ENCODE results near the gene KDM4B. TPM values are rescaled to one million over a fixed set of nuclear protein-coding genes. Genes with fewer than 3 reads are reported as not detected.
"Not testable (repeated sequence)": the region's sequence is repeated elsewhere in the genome, so short reads cannot be mapped to it uniquely, and the experiment has no call there.

Gene KDM4B
- total and polyA plus RNA-seq, 10 of the 15 experiments (the other 5 are each of a cell fraction or from before 2014, with no cell fraction given), result 0.47 to 49.6 (median 16.2) TPM

DNA sequence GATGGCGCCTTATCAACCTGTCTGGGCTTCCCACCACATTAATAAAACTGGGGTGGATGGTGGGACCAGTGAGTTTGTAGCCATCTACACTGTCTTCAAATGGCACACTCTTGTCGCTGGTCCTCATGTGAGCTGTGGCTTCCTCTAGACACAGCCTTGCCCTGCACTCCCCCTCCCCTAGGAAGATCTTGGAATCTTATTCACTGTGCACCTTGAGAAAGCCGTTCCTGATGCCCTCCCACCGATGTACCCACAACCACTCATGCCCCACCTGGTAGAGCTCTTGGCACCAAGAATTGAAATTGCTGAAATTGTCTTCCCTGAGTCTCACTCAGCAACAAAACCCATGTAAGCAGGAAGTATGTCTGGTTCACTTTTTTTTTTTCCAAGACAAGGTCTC is 225.7 kb downstream of the KDM4B start:
- BruUV-seq (replicated peaks), result no TSS peak
- H4K20me1 ChIP-seq (ENCODE audit: control insufficient read depth, insufficient read depth), result no peaks in the 10 kb centered on the region
- no peak for TF ChIP-seq ZNF592 (IDR thresholded peaks at IDR 0.05)
- no peak for TF ChIP-seq ZNF384 (IDR thresholded peaks at IDR 0.05; ENCODE audit: borderline replicate concordance, low read depth, low read length)
- TF ChIP-seq, protein P1, sequence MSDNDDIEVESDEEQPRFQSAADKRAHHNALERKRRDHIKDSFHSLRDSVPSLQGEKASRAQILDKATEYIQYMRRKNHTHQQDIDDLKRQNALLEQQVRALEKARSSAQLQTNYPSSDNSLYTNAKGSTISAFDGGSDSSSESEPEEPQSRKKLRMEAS (IDR thresholded peaks at IDR 0.05; ENCODE audit: low read depth, low read length), result no peak
- no peak for TF ChIP-seq HDGF (IDR thresholded peaks at IDR 0.05)
- TF ChIP-seq TBL1XR1 (IDR thresholded peaks at IDR 0.05; ENCODE audit: low read depth, low read length), result no peak
- no peak for TF ChIP-seq FOXM1 (IDR thresholded peaks at IDR 0.05; ENCODE audit: low read depth, low read length)
- FAIRE-seq (no peak), ATAC-seq (no peak), DNase-seq (ENCODE audit: low read depth, low spot score) (no peak)
- no peaks in the 10 kb centered on the region for H3K27me3 ChIP-seq (replicated peaks in 1 of 2; ENCODE audit: control insufficient read depth in 2 of 2, insufficient read depth in 2 of 2, low read length in 1 of 2)
- H3K9me3 ChIP-seq (replicated peaks; ENCODE audit: control insufficient read depth, insufficient read depth, low read length), result no peaks in the 10 kb centered on the region
- no peak overlapping the region for H3K9ac ChIP-seq (ENCODE audit: control insufficient read depth, insufficient read depth, low read length)
- H3K36me3 ChIP-seq (ENCODE audit: control insufficient read depth in 2 of 2, insufficient read depth in 2 of 2, low read length in 1 of 2), result no peaks in the 10 kb centered on the region
- H3K4me3 ChIP-seq, result no peak overlapping the region
- H3K27ac ChIP-seq (ENCODE audit: control insufficient read depth, insufficient read depth), result no peak overlapping the region
- ChIA-PET CTCF (interaction anchor here (0.6 kb wide), 1 partner anchor 283 kb away, joined by 3 read pairs; no protein-coding TSS in a partner anchor), SMC1A (ENCODE audit: uncharacterized antibody, unreplicated experiment) (no interaction called here), POLR2A (interaction anchor here (0.6 kb wide), 2 partner anchors 25 to 352 kb away, joined by 3 to 10 read pairs; no protein-coding TSS in a partner anchor), RAD21 (ENCODE audit: unreplicated experiment) (interaction anchor here (0.6 kb wide), 1 partner anchor 76 kb away, joined by 4 read pairs; no protein-coding TSS in a partner anchor)
- H3K4me2 ChIP-seq (ENCODE audit: control insufficient read depth, insufficient read depth), result no peak overlapping the region
- 37% methylated on average over 4 of the region's 4 CpGs for WGBS (ENCODE audit: insufficient coverage, insufficient replicate concordance, low lambda C conversion rate, missing lambda C conversion rate)
- H2AFZ ChIP-seq (ENCODE audit: control insufficient read depth, low read depth, low read length), result no peak overlapping the region
- no peaks in the 10 kb centered on the region for H3K79me2 ChIP-seq (ENCODE audit: control insufficient read depth, insufficient read depth, low read length)
- H3K4me1 ChIP-seq (ENCODE audit: control insufficient read depth, insufficient read depth, low read length), result no peaks in the 10 kb centered on the region
- in situ Hi-C loops (cut with MboI) (no loop called here), intact Hi-C loops (cut with micrococcal nuclease; ENCODE audit: unreplicated experiment) (no loop called here)

GRCh38 chr19:5195587-5195986 is 226.7 kb downstream of the KDM4B start:
- H3K9me3 ChIP-seq (replicated peaks; ENCODE audit: control insufficient read depth, insufficient read depth, low read length); in situ Hi-C loops (cut with MboI); POLR2A ChIA-PET; H3K4me3 ChIP-seq; H3K4me2 ChIP-seq (ENCODE audit: control insufficient read depth, insufficient read depth); BruUV-seq (replicated peaks); DNase-seq (ENCODE audit: low read depth, low spot score); H3K27ac ChIP-seq (ENCODE audit: control insufficient read depth, insufficient read depth); H4K20me1 ChIP-seq (ENCODE audit: control insufficient read depth, insufficient read depth); FAIRE-seq; H2AFZ ChIP-seq (ENCODE audit: control insufficient read depth, low read depth, low read length); H3K9ac ChIP-seq (ENCODE audit: control insufficient read depth, insufficient read depth, low read length); intact Hi-C loops (cut with micrococcal nuclease; ENCODE audit: unreplicated experiment); RAD21 ChIA-PET (ENCODE audit: unreplicated experiment); H3K27me3 ChIP-seq (replicated peaks in 1 of 2; ENCODE audit: control insufficient read depth in 2 of 2, insufficient read depth in 2 of 2, low read length in 1 of 2); H3K4me1 ChIP-seq (ENCODE audit: control insufficient read depth, insufficient read depth, low read length); ATAC-seq; H3K79me2 ChIP-seq (ENCODE audit: control insufficient read depth, insufficient read depth, low read length); H3K36me3 ChIP-seq (ENCODE audit: control insufficient read depth in 2 of 2, insufficient read depth in 2 of 2, low read length in 1 of 2): not testable (repeated sequence)
- SMC1A ChIA-PET (ENCODE audit: uncharacterized antibody, unreplicated experiment), result interaction anchor here (0.7 kb wide), 1 partner anchor 108 kb away, joined by 3 read pairs; no protein-coding TSS in a partner anchor
- CTCF ChIA-PET, result interaction anchor here (1.3 kb wide), 1 partner anchor 32 kb away, joined by 3 read pairs; no protein-coding TSS in a partner anchor
- WGBS (ENCODE audit: insufficient coverage, insufficient replicate concordance, low lambda C conversion rate, missing lambda C conversion rate), result 0% methylated on average over 3 of the region's 3 CpGs

Data from GM12878 (cell line).